Heart left ventricle (tissue), 16 donors: ENCODE results near the gene RNF213. TPM values are rescaled to one million over a fixed set of nuclear protein-coding genes. Genes with fewer than 3 reads are reported as not detected.

Source experiments
- ATAC-seq, 4 donors: fragments of 200-7000 bp; cut with Tn5 transposase; one replicate each; pipeline ENCODE4 v1.9.1; 2020 to 2022; ENCODE audit warnings: moderate library complexity in 4 of 4, mild to moderate bottlenecking in 3 of 4, moderate number of reproducible peaks in 1 of 4
- DNase-seq, 5 donors: peaks; one replicate each; pipeline ENCODE4 v3.0.0-alpha.2; 2020
- H3K27ac ChIP-seq, 12 donors: fragments of 200-600 bp; sonication (generic) in 4 of 12; one replicate each; pipeline versions ENCODE4 v1.5.0 to v1.8.0; 2016 to 2022; ENCODE audit warnings: mild to moderate bottlenecking in 2 of 12
- H3K27me3 ChIP-seq, 9 donors: fragments of 200-600 bp; sonication (generic) in 2 of 9; one replicate each; pipeline versions ENCODE4 v1.5.1 to v1.8.0; 2016 to 2022; ENCODE audit warnings: mild to moderate bottlenecking in 3 of 9
- H3K36me3 ChIP-seq, 9 donors: fragments of 200-600 bp; sonication (generic) in 2 of 9; one replicate each; pipeline versions ENCODE4 v1.5.0 to v1.8.0; 2018 to 2022; ENCODE audit warnings: mild to moderate bottlenecking in 2 of 9
- H3K4me1 ChIP-seq, 12 donors: fragments of 200-600 bp; sonication (generic) in 4 of 12; one replicate each; pipeline versions ENCODE4 v1.5.0 to v1.8.0; 2016 to 2022; ENCODE audit warnings: mild to moderate bottlenecking in 3 of 12
- H3K4me3 ChIP-seq, 12 donors: fragments of 200-600 bp; sonication (generic) in 4 of 12; one replicate each; pipeline versions ENCODE4 v1.5.0 to v1.8.0; 2017 to 2022; ENCODE audit warnings: mild to moderate bottlenecking in 9 of 12, moderate library complexity in 4 of 12
- H3K9me3 ChIP-seq, 12 donors: fragments of 200-600 bp; sonication (generic) in 4 of 12; one replicate each; pipeline versions ENCODE4 v1.5.0 to v1.8.0; 2016 to 2022; ENCODE audit warnings: mild to moderate bottlenecking in 1 of 12
- POLR2A ChIP-seq, 2 donors: fragments of 450-650 bp; IDR thresholded peaks; one replicate each; pipeline ENCODE4 v1.6.1; 2017; ENCODE audit warnings: antibody characterized with exemption in 2 of 2, mild to moderate bottlenecking in 2 of 2, moderate library complexity in 2 of 2
- WGBS, 4 donors: extraction: QIAGEN DNeasy Blood & Tissue Kit in 2 of 4; methylation state at CpG; one replicate each; pipeline versions ENCODE4 v1.1.5 to v1.1.7; 2013 to 2018; 5-methylcytosine and 5-hydroxymethylcytosine counted together
- intact Hi-C, 10 donors: fragments of 100-400 bp; cut with DNase I; formaldehyde crosslinking; loops; one replicate each; pipeline versions ENCODE4 v1.11.1 to v1.14.2; 2022
- polyA plus RNA-seq, 2 donors: library from polyadenylated mRNA; stranded (reverse); fragments of 200-250 nt; gene quantifications; one replicate each; pipeline ENCODE4 v1.2.3, GENCODE V29; 2013
- total RNA-seq, 9 donors: library from RNA; depleted of rRNA in 2 of 9; stranded (reverse); fragments of >200 nt in 2 of 9; fragmentation: NEBNext Ultra II Directional in 3 of 9; extraction: Animal tissue kit (Norgen Biotek cat#: 25700) in 3 of 9; gene quantifications; one replicate each; pipeline versions ENCODE4 v1.1.0 to v1.2.4, GENCODE V29; 2016 to 2023
- TF ChIP-seq, protein P1 (sequence below), 12 donors: fragments of 200-600 bp; sonication (generic) in 4 of 12; IDR thresholded peaks; one replicate each; pipeline versions ENCODE4 v1.5.0 to v1.8.0; 2018 to 2022; ENCODE audit warnings: antibody characterized with exemption in 12 of 12, mild to moderate bottlenecking in 5 of 12
- donor health status: ischemic (EF 13 %, LVEDD 7.1; RV severe dilation, severe dysfunction).
- donor health status: healthy with polysubstance abuse.
- donor health status: DM: no; HTN: yes; CAD: no.
- donor health status: DM: no; HTN: no; CAD: no.
- donor health status: ischemic (EF 25% LVEDD 6.9; RV normal size, moderate dysfunction).
- donor health status: ischemic (EF 25% LVEDD 5.7; RV mildly dilated, moderate dysfunction).
- donor health status: healthy.
- donor health status: DM: yes; HTN: yes; CAD: no.
- donor health status: ischemic (EF 35%, LVEDD 5.7; RV mildly dilated, moderate dysfunction).
- donor health status: nonischemic (EF 11% LVEDD 7.7; RV severe dilation, severe dysfunction).
- donor health status: DM: yes; HTN: yes; CAD: no.
- donor health status: PGD.
- donor health status: ischemic (EF 29% LVEDD 5.4; RV normal size, mild dysfunction).
- donor health status: nonischemic (EF 23%, LVEDD 6.1; RV moderate dilation, normal function).

Gene RNF213
- total and polyA plus RNA-seq, 11 donors: 23.1 to 167 (median 31.4) TPM

DNA sequence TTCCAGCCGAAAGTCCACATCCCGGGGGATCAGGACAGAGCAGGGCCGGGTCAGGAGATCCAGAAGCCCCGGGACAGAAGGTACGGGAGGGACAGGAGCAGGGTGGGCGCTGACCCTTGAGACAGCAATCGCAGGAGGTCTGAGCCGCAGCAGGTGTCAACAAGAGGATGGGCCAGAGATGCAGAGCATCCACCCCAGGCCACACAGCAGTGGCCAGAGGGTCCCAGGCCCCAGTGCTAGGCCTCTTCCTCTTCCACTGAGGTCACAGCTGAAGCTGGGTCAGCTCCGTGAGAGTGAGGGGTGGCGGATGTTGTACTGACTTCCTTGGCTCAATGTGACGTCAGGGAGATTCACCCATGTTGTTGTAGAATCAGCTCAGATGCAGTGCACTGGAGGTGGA, 8.7 kb upstream of the RNF213 start:
- Histone ChIP-seq H3K36me3 (peaks cover 0 to 57% (median 12%) of the 10 kb centered on the region in 9 donors), H3K27me3 (no peaks in the 10 kb centered on the region), H3K4me3 (no peak overlapping the region), H3K4me1 (peaks cover 0 to 27% (median 0%) of the 10 kb centered on the region in 12 donors), H3K9me3 (no peaks in the 10 kb centered on the region), H3K27ac (no peak overlapping the region)
- no peak for DNase-seq
- TF ChIP-seq, protein P1, sequence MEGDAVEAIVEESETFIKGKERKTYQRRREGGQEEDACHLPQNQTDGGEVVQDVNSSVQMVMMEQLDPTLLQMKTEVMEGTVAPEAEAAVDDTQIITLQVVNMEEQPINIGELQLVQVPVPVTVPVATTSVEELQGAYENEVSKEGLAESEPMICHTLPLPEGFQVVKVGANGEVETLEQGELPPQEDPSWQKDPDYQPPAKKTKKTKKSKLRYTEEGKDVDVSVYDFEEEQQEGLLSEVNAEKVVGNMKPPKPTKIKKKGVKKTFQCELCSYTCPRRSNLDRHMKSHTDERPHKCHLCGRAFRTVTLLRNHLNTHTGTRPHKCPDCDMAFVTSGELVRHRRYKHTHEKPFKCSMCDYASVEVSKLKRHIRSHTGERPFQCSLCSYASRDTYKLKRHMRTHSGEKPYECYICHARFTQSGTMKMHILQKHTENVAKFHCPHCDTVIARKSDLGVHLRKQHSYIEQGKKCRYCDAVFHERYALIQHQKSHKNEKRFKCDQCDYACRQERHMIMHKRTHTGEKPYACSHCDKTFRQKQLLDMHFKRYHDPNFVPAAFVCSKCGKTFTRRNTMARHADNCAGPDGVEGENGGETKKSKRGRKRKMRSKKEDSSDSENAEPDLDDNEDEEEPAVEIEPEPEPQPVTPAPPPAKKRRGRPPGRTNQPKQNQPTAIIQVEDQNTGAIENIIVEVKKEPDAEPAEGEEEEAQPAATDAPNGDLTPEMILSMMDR (IDR thresholded peaks at IDR 0.05): no peak
- no peak for TF ChIP-seq POLR2A (IDR thresholded peaks at IDR 0.05)
- no peak for ATAC-seq
- 91 to 94% (median 94%) methylated on average over 11 of the region's 11 CpGs for WGBS, 4 donors
- intact Hi-C loops: loop anchor here in 1 of 10 donors (10.0 kb wide), 1 partner anchor 247 kb away; no protein-coding TSS in a partner anchor

DNA sequence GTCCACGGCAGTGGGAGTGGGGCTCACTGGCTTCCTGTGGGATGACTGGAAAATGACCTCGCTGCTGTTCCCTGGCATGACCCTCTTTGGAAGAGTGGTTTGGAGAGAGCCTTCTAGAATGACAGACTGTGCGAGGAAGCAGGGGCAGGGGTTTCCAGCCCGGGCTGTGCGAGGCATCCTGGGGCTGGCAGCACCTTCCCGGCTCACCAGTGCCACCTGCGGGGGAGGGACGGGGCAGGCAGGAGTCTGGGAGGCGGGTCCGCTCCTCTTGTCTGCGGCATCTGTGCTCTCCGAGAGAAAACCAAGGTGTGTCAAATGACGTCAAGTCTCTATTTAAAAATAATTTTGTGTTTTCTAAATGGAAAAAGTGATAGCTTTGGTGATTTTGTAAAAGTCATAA, 7.8 kb upstream of the RNF213 start:
- Histone ChIP-seq H3K4me3 (no peak overlapping the region), H3K4me1 (peaks cover 0 to 27% (median 0%) of the 10 kb centered on the region in 12 donors), H3K27ac (no peak overlapping the region), H3K27me3 (no peaks in the 10 kb centered on the region), H3K36me3 (peaks cover 0 to 50% (median 11%) of the 10 kb centered on the region in 9 donors), H3K9me3 (no peaks in the 10 kb centered on the region)
- TF ChIP-seq, protein P1 (IDR thresholded peaks at IDR 0.05): peak; percentile 23 to 49 (median 32)
- TF ChIP-seq POLR2A (IDR thresholded peaks at IDR 0.05): no peak
- 63 to 78% (median 64%) methylated on average over 13 of the region's 13 CpGs for WGBS, 4 donors
- DNase-seq: peak in 1 of 5 donors; percentile 48
- ATAC-seq: peak in 3 of 4 donors; percentile 65 to 76 (median 73)
- intact Hi-C loops: loop anchor here in 1 of 10 donors (10.0 kb wide), 1 partner anchor 248 kb away; no protein-coding TSS in a partner anchor

DNA sequence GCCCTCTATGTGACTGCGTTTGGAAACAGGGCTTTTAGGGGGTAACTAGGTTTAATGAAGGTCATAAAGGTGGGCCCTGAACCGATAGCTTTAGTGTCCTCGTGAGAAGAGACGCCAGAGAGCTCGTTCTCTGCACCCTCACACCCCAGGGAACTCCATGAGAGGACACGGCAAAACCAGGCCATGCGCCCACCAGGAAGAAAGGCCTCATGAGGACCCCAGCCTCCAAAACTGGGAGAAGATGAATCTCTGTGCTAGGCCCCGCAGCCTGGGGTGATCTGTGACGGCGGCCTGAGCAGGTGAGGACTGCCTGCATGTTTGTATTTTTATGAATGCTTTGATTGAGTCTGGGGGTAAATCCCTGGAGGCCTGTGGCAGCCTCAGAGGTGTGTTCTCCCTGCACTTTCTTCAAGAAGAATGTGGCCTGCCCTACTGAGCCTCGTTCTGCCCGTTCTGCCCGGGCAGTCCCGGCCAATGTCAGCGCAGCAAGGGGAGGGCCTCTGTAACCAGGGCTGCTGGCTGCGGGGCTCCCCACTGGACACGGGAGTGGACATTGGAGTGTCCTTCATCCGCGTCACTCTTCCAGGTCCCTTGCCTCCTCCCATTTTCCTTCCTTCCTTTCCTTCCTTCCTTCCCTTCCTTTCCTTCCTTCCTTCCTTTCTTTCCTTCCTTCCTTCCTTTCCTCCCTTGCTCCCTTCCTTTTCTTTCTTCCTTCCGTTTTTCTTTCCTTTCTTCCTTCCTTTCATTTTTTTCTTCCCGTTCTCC, 6.8 kb upstream of the RNF213 start:
- DNase-seq: no peak
- Histone ChIP-seq H3K4me3 (no peak overlapping the region), H3K27ac (peak overlapping the region in 2 of 12 donors; percentile 12 to 90), H3K9me3 (no peaks in the 10 kb centered on the region), H3K4me1 (peaks cover 0 to 29% (median 0%) of the 10 kb centered on the region in 12 donors), H3K36me3 (peaks cover 0 to 43% (median 11%) of the 10 kb centered on the region in 9 donors), H3K27me3 (no peaks in the 10 kb centered on the region)
- no peak for ATAC-seq
- 88 to 90% (median 88%) methylated on average over 19 to 21 of the region's 21 CpGs for WGBS, 4 donors
- intact Hi-C loops: loop anchor here in 1 of 10 donors (10.0 kb wide), 1 partner anchor 249 kb away; no protein-coding TSS in a partner anchor
- TF ChIP-seq, protein P1 (IDR thresholded peaks at IDR 0.05): no peak
- TF ChIP-seq POLR2A (IDR thresholded peaks at IDR 0.05): no peak
